ENCODE results near the gene TNRC6C.

- no peak for TF ChIP-seq POLR2A (IDR thresholded peaks at IDR 0.05; ENCODE audit: extremely low read depth, insufficient read length)
- TF ChIP-seq CTCF (IDR thresholded peaks at IDR 0.05; ENCODE audit: low read depth, low read length) = no peak
- TF ChIP-seq MYC (IDR thresholded peaks at IDR 0.05; ENCODE audit: low read depth, low read length) = no peak
- no peak for TF ChIP-seq MAX (IDR thresholded peaks at IDR 0.05; ENCODE audit: low read depth, low read length)
Measured at GRCh38 chr17:78144736-78145641, 186.5 kb downstream of the TNRC6C start.

Data from NB4 (cell line).